Psoas muscle (tissue), 8 donors: Measurements from ENCODE around the gene SORT1. TPM values are rescaled to one million over a fixed set of nuclear protein-coding genes. Genes with fewer than 3 reads are reported as not detected.
"Not testable (repeated sequence)": the region's sequence is repeated elsewhere in the genome, so short reads cannot be mapped to it uniquely, and the experiment has no call there.

Source experiments
- ATAC-seq, 4 donors: fragments of 200-7000 bp; cut with Tn5 transposase; one replicate each; pipeline ENCODE4 v1.9.1; 2020; ENCODE audit warnings: moderate library complexity in 3 of 4, mild to moderate bottlenecking in 2 of 4
- DNase-seq, 2 donors: peaks; one replicate each; pipeline ENCODE4 v3.0.0-alpha.2; 2020
- H3K27ac ChIP-seq: fragments of 200-600 bp; one replicate; pipeline ENCODE4 v1.8.0; 2022
- H3K27me3 ChIP-seq, 3 donors: fragments of 200-600 bp in 1 of 3; one replicate each; pipeline versions ENCODE4 v1.6.1 to v1.8.0; 2013 to 2022; ENCODE audit warnings: low read length in 2 of 3, mild to moderate bottlenecking in 2 of 3, moderate library complexity in 1 of 3; ENCODE audit not compliant: insufficient read depth in 3 of 3
- H3K36me3 ChIP-seq, 2 donors: fragments of 200-600 bp in 1 of 2; one replicate each; pipeline versions ENCODE4 v1.6.1 to v1.8.0; 2013 to 2022; ENCODE audit warnings: low read depth in 1 of 2, mild to moderate bottlenecking in 1 of 2, moderate library complexity in 1 of 2; ENCODE audit not compliant: insufficient read depth in 1 of 2
- H3K4me1 ChIP-seq: fragments of 200-600 bp; one replicate; pipeline ENCODE4 v1.8.0; 2022
- H3K4me3 ChIP-seq: fragments of 200-600 bp; one replicate; pipeline ENCODE4 v1.8.0; 2022; ENCODE audit warnings: mild to moderate bottlenecking
- H3K9me3 ChIP-seq: fragments of 200-600 bp; one replicate; pipeline ENCODE4 v1.8.0; 2022
- CTCF ChIP-seq: fragments of 200-600 bp; IDR thresholded peaks from one replicate; pipeline ENCODE4 v1.8.0; 2022; ENCODE audit warnings: antibody characterized with exemption
- WGBS, 3 donors: extraction: QIAGEN DNeasy Blood & Tissue Kit; methylation state at CpG; one replicate each; pipeline versions ENCODE4 v1.1.6 to v1.1.7; 2013; 5-methylcytosine and 5-hydroxymethylcytosine counted together
- intact Hi-C, 2 donors: fragments of 100-400 bp; cut with DNase I; formaldehyde crosslinking; loops; one replicate each; pipeline versions ENCODE4 v1.11.0 to v1.14.2; 2022
- polyA plus RNA-seq, 3 donors: library from polyadenylated mRNA; stranded (reverse); fragments of 200-250 nt; gene quantifications; one replicate each; pipeline ENCODE4 v1.2.3, GENCODE V29; 2013
- total RNA-seq, 4 donors: library from RNA; stranded (reverse); fragmentation: NEBNext Ultra II Directional in 2 of 4; extraction: Animal tissue kit (Norgen Biotek cat#: 25700) in 2 of 4; gene quantifications; one replicate each; pipeline versions ENCODE4 v1.2.1 to v1.2.4, GENCODE V29; 2021 to 2023
- donor health status: healthy with polysubstance abuse.
- donor health status: DM: no; HTN: no; CAD: no; lungs with moderate emphysema.
- donor health status: Bipolar disorder and iron deficiency.
- donor health status: healthy.
- donor health status: DM: yes; HTN: yes; CAD: no.
- donor health status: DM: no; HTN: no; CAD: no.
- donor health status: DM: no; HTN: no; CAD: no.
- donor health status: DM: yes; HTN: yes; CAD: no.

The SORT1 gene
- total and polyA plus RNA-seq, 7 donors, result 15.8 to 363 (median 131) TPM

DNA sequence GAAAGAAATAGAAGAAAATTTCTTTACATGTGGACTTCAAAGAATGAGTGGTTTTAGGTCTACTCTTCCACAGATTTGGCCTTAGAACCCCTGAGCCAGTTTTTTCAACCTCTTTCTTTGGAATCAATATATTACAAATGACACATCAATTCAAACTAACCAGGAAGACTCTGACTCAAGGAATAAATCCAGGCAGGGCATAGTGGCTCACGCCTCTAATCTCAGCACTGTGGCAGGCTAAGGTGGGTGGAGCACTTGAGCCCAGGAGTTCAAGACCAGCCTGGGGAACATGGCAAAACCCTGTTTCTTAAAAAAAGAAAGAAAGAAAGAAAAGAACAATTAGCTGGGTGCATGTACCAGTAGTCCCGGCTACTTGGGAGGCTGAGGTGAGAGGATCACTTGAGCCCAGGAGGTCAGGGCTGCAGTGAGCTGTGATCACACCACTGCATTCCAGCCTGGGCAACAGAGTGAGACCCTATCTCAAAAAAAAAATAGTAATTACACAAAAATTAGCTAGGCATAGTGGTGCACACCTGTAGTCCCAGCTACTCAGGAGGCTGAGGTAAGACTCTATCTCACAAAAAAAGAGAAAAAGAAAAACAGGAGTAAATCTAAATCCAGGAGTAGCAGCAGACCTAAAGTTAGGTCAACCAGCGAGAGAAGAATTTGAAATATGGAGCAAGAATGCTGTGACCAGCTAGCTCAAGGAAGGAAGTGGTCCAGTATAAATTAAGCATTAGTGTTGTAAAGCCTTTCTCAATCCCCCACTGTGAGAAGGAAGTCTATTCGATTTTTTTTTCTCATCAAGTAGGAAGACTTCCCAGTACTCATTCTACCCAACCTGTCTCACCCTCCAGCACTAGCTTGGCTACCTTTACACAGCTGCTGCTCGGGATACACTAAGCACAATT is 1.9 kb downstream of the SORT1 start:
- no peak for TF ChIP-seq CTCF
- Histone ChIP-seq H3K27ac (peak overlapping the region; percentile 97), H3K9me3 (no peaks in the 10 kb centered on the region), H3K4me3 (peak overlapping the region; percentile 72), H3K27me3 (no peaks in the 10 kb centered on the region), H3K36me3 (peaks cover 0 to 9% of the 10 kb centered on the region in 2 donors), H3K4me1 (peaks cover 50% of the 10 kb centered on the region)
- intact Hi-C loops, result loop anchor here (5.0 kb wide), 4 partner anchors 34 to 294 kb away; no protein-coding TSS in a partner anchor
- whole genome bisulfite sequencing, 3 donors, result 25 to 51% (median 27%) methylated on average over 5 of the region's 5 CpGs
- peak in 1 of 2 donors; percentile 58 for DNase-seq
- ATAC-seq, result peak; percentile 24 to 43 (median 36)

DNA sequence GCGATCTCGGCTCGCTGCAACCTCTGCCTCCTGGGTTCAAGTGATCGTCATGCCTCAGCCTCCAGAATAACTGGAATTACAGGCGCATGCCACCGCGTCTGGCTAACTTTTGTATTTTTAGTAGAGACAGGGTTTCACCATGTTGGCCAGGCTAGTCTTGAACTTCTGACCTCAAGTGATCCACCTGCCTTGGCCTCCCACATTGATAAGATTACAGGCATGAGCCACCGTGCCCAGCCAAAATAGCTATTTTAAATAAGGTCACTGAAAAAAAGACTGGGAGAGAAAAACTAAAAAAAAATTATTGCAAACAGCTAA is 2.5 kb downstream of the SORT1 start:
- Histone ChIP-seq H3K4me3 (peak overlapping the region; percentile 72), H3K27ac (peak overlapping the region; percentile 97), H3K4me1 (peaks cover 54% of the 10 kb centered on the region)
- H3K9me3 ChIP-seq, H3K36me3 ChIP-seq, H3K27me3 ChIP-seq: not testable (repeated sequence)
- DNase-seq (peak; percentile 52 to 86), ATAC-seq (peak; percentile 51 to 55 (median 54))
- 21 to 27% (median 26%) methylated on average over 8 of the region's 8 CpGs for WGBS, 3 donors
- intact Hi-C loops, result loop anchor here (5.0 kb wide), 4 partner anchors 33 to 293 kb away; no protein-coding TSS in a partner anchor

- WGBS, 3 donors, result 29 to 36% (median 31%) methylated on average over 5 of the region's 5 CpGs
- intact Hi-C loops, result loop anchor here (5.0 kb wide), 4 partner anchors 32 to 292 kb away; no protein-coding TSS in a partner anchor
Observed at GRCh38 chr1:109394591-109395281, 3.0 kb downstream of the SORT1 start.

GRCh38 chr1:109393617-109394233 is 4.0 kb downstream of the SORT1 start:
- H3K36me3 ChIP-seq, result no peaks in the 10 kb centered on the region
- no peaks in the 10 kb centered on the region for H3K27me3 ChIP-seq
- WGBS, 3 donors, result 43 to 64% (median 50%) methylated on average over 2 of the region's 2 CpGs
- ATAC-seq (no peak), DNase-seq (no peak)
- intact Hi-C loops, result loop anchor here in 1 of 2 donors (2.0 kb wide), 1 partner anchor 23 kb away; no protein-coding TSS in a partner anchor
- H3K27ac ChIP-seq, result peak overlapping the region; percentile 97
- H3K9me3 ChIP-seq, result no peaks in the 10 kb centered on the region
- peak overlapping the region; percentile 72 for H3K4me3 ChIP-seq
- H3K4me1 ChIP-seq, result peaks cover 66% of the 10 kb centered on the region
- TF ChIP-seq CTCF, result no peak

More at GRCh38 chr1:109394591-109395281, 3.0 kb downstream of the SORT1 start:
- Histone ChIP-seq H3K4me1 (peaks cover 59% of the 10 kb centered on the region), H3K27ac (peak overlapping the region; percentile 97), H3K9me3 (no peaks in the 10 kb centered on the region), H3K36me3 (no peaks in the 10 kb centered on the region), H3K4me3 (peak overlapping the region; percentile 72), H3K27me3 (no peaks in the 10 kb centered on the region)
- TF ChIP-seq CTCF, result no peak
- DNase-seq (no peak), ATAC-seq (no peak)
